D721Med (cell line): ENCODE data around the gene MAP2K4.
"Not testable (repeated sequence)": the region's sequence is repeated elsewhere in the genome, so short reads cannot be mapped to it uniquely, and the experiment has no call there.

ENCODE experiments used
- DNase-seq: peaks from one replicate; pipeline ENCODE4 v3.0.0; 2011; ENCODE audit warnings: low spot score; ENCODE audit not compliant: insufficient read length
- FAIRE-seq: peaks from 2 replicates; lab custom pipeline; 2011; peaks lifted over from hg19 to GRCh38; lab: Jason Lieb, UNC
- CTCF ChIP-seq: IDR thresholded peaks from 2 replicates; pipeline ENCODE4 v1.5.1; 2012; ENCODE audit warnings: mild to moderate bottlenecking, control low read depth; ENCODE audit not compliant: insufficient read depth; ENCODE audit errors: missing control alignments

Gene MAP2K4

GRCh38 chr17:12134587-12134986 is 113.9 kb downstream of the MAP2K4 start:
- DNase-seq (no peak), FAIRE-seq (no peak)
- no peak for TF ChIP-seq CTCF

GRCh38 chr17:12136243-12136642 is 115.6 kb downstream of the MAP2K4 start:
- no peak for FAIRE-seq
- TF ChIP-seq CTCF = no peak
- no peak for DNase-seq

- FAIRE-seq (no peak), DNase-seq (no peak)
- TF ChIP-seq CTCF = no peak
These were observed 116.0 kb downstream of the MAP2K4 start for GRCh38 chr17:12136646-12137045.

GRCh38 chr17:12137859-12138258 is 117.2 kb downstream of the MAP2K4 start:
- no peak for FAIRE-seq
- TF ChIP-seq CTCF = no peak
- no peak for DNase-seq

- no peak for DNase-seq
- TF ChIP-seq CTCF = no peak
- no peak for FAIRE-seq
These were observed 120.0 kb downstream of the MAP2K4 start for GRCh38 chr17:12140685-12141084.

GRCh38 chr17:12162187-12162586 is 141.5 kb downstream of the MAP2K4 start:
- not testable (repeated sequence) for DNase-seq, FAIRE-seq

GRCh38 chr17:12164085-12164484 is 143.4 kb downstream of the MAP2K4 start:
- TF ChIP-seq CTCF = no peak
- FAIRE-seq (no peak), DNase-seq (no peak)
